ENCODE results near the gene H2BK1.

H2BK1 gene

GRCh38 chr7:151189038-151189437, 21.2 kb downstream of the H2BK1 start:
- Histone ChIP-seq H3K4me1 (ENCODE audit: low read depth, poor library complexity, severe bottlenecking) (no peaks in the 10 kb centered on the region), H3K4me3 (IDR thresholded peaks at IDR 0.05; ENCODE audit: insufficient read depth, low read depth, low read length) (no peak overlapping the region), H3K27me3 (ENCODE audit: insufficient read depth, low read depth) (peaks cover 77% of the 10 kb centered on the region), H3K27ac (no peak overlapping the region), H3K79me2 (ENCODE audit: insufficient read depth, low read depth) (no peaks in the 10 kb centered on the region), H3K36me3 (ENCODE audit: insufficient read depth) (no peaks in the 10 kb centered on the region), H3K9ac (no peak overlapping the region), H3K4me2 (no peak overlapping the region), H4K20me1 (ENCODE audit: insufficient read depth) (no peaks in the 10 kb centered on the region), H2AFZ (ENCODE audit: low read depth) (no peak overlapping the region)
- no peak for TF ChIP-seq CTCF (conservative IDR thresholded peaks at IDR 0.05; ENCODE audit: low read depth, low read length)

GRCh38 chr7:151188252-151188542, 22.1 kb downstream of the H2BK1 start:
- Histone ChIP-seq H4K20me1 (ENCODE audit: insufficient read depth) (no peaks in the 10 kb centered on the region), H3K27ac (no peak overlapping the region), H3K9ac (no peak overlapping the region), H3K79me2 (ENCODE audit: insufficient read depth, low read depth) (no peaks in the 10 kb centered on the region), H2AFZ (ENCODE audit: low read depth) (no peak overlapping the region), H3K4me1 (ENCODE audit: low read depth, poor library complexity, severe bottlenecking) (no peaks in the 10 kb centered on the region), H3K4me2 (no peak overlapping the region), H3K36me3 (ENCODE audit: insufficient read depth) (no peaks in the 10 kb centered on the region), H3K4me3 (IDR thresholded peaks at IDR 0.05; ENCODE audit: insufficient read depth, low read depth, low read length) (no peak overlapping the region), H3K27me3 (ENCODE audit: insufficient read depth, low read depth) (peaks cover 69% of the 10 kb centered on the region)
- no peak for TF ChIP-seq CTCF (conservative IDR thresholded peaks at IDR 0.05; ENCODE audit: low read depth, low read length)

DNA sequence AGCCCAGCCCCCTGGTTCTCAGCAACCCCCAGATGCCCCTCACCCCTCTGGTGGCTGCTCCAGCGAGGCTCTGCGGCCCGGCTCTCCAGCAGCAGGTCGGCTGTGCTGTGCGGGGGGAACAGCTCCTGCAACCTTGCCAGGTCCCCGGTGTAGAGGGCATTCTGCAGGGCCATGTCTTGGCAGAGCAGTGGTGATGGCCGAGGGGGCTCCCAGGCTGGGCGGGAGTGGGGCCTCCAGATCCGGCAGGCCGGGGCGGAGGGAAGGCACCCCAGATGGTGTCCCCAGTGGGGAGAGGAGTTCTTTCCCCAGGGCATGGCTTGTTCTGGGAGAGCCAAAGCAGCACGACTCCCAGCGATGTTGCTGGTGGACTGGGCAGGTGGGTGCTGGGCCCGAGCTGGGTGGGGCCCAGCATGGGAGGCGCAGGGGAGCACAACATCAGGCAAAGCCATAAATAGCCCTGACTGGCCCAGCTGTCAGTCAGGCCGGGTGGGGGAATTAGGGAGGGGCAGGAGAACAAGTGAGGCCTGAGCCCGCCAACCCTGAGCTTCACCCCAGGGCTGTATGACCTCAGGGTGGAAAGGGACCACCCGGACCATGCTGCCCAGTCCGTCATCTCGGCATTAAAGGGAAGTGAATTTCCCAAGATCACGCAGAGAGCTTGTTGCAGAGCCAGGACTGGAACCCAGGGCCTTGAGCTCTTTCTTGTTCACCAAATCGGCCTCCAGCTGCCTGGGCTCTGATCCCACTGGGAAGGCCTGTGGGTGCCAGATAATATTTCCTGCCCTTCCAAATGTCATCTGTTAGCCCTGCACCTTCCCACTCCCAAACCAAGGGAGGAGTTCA, 22.7 kb downstream of the H2BK1 start:
- Histone ChIP-seq H3K27ac (no peak overlapping the region), H3K4me2 (no peak overlapping the region), H3K27me3 (ENCODE audit: insufficient read depth, low read depth) (peaks cover 65% of the 10 kb centered on the region), H4K20me1 (ENCODE audit: insufficient read depth) (no peaks in the 10 kb centered on the region), H3K4me1 (ENCODE audit: low read depth, poor library complexity, severe bottlenecking) (no peaks in the 10 kb centered on the region), H2AFZ (ENCODE audit: low read depth) (no peak overlapping the region), H3K4me3 (IDR thresholded peaks at IDR 0.05; ENCODE audit: insufficient read depth, low read depth, low read length) (no peak overlapping the region), H3K79me2 (ENCODE audit: insufficient read depth, low read depth) (no peaks in the 10 kb centered on the region), H3K36me3 (ENCODE audit: insufficient read depth) (no peaks in the 10 kb centered on the region), H3K9ac (no peak overlapping the region)
- no peak for TF ChIP-seq CTCF (conservative IDR thresholded peaks at IDR 0.05; ENCODE audit: low read depth, low read length)

DNA sequence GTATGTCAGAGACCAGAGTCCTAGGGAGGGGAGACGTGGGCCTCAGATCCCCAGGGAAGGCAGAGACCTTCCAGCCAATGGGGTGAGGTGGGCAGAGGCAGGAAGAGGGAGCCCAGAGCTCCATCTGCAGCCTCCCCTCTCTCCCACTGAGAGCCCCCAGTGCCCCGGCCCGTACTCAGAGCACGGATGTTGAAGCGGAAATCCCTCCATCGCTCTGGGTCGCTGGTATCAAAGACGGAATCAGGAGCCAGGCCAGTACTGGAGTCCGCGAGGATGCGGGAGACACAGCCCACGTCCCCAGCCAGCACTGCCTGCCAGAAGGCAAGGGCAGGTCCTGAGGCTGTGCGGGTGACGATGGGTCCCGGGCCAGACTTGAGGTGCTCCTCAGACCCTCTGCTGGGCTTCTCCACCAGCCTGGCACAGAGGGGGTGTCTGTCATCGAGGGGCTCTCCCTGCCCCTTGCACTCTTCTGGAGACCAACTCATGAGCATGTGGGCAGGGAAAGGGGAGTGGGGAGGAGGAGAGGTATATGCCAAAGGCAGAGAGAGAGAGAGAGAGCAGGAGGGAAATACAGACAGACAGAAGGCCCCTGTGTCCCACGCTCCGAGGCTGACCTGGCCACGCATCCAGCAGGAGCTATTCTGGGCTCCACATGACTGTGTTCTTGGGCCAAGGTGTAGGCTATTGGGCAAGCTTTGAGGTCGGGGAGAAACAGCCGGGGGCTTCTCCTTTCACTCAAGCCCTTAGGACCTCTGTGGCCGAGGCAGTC, 23.5 kb downstream of the H2BK1 start, which contains the start of gene ASB10:
Gene ASB10, minus strand, starts transcription at position 611 of the 769 bp plus-strand sequence. Its CDS starts 120 bp downstream, at position 491.
- H3K36me3 ChIP-seq (ENCODE audit: insufficient read depth): no peaks in the 10 kb centered on the region

More for the DNA sequence above, 23.5 kb downstream of the H2BK1 start, which contains the start of gene ASB10:
- no peaks in the 10 kb centered on the region for H4K20me1 ChIP-seq (ENCODE audit: insufficient read depth)
- no peaks in the 10 kb centered on the region for H3K79me2 ChIP-seq (ENCODE audit: insufficient read depth, low read depth)
- H3K9ac ChIP-seq: no peak within 1 kb of the TSS
- H3K27me3 ChIP-seq (ENCODE audit: insufficient read depth, low read depth): peaks cover 61% of the 10 kb centered on the region
- H3K4me2 ChIP-seq: no peak within 1 kb of the TSS
- no peaks in the 10 kb centered on the region for H3K4me1 ChIP-seq (ENCODE audit: low read depth, poor library complexity, severe bottlenecking)
- H2AFZ ChIP-seq (ENCODE audit: low read depth): no peak within 1 kb of the TSS
- H3K4me3 ChIP-seq (IDR thresholded peaks at IDR 0.05; ENCODE audit: insufficient read depth, low read depth, low read length): no peak within 1 kb of the TSS
- TF ChIP-seq CTCF (conservative IDR thresholded peaks at IDR 0.05; ENCODE audit: low read depth, low read length): no peak
- H3K27ac ChIP-seq: no peak within 1 kb of the TSS
